ENCODE measurements around the gene ID4. TPM values are rescaled to one million over a fixed set of nuclear protein-coding genes. Genes with fewer than 3 reads are reported as not detected.

The ID4 gene
- total and polyA plus RNA-seq, 2 of the 4 experiments (the other 2 are of a cell fraction) = 3.0 to 3.6 TPM

GRCh38 chr6:19880066-19880465 lies 42.9 kb downstream of the ID4 start:
- H3K4ac ChIP-seq (ENCODE audit: low read depth, low read length) = no peak overlapping the region
- ChIA-PET POLR2A (ENCODE audit: unreplicated experiment) (no interaction called here), CTCF (no interaction called here)
- no peak overlapping the region for H3K18ac ChIP-seq (ENCODE audit: low read depth, low read length)
- no peaks in the 10 kb centered on the region for H3K9me3 ChIP-seq (ENCODE audit: control insufficient read depth, insufficient read depth, low read length)
- in situ Hi-C loops (cut with MboI; ENCODE audit: low sequenced_read_pairs) = no loop called here
- no peak overlapping the region for H4K8ac ChIP-seq (ENCODE audit: low read depth in 2 of 2, low read length in 2 of 2)
- no peaks in the 10 kb centered on the region for H3K4me1 ChIP-seq (ENCODE audit: control insufficient read depth, insufficient read depth, low read length)
- ATAC-seq (ENCODE audit: low read depth) (no peak), DNase-seq (no peak)
- H3K56ac ChIP-seq (ENCODE audit: extremely low read depth, insufficient read depth, low read length) = no peak overlapping the region
- no peak overlapping the region for H2BK5ac ChIP-seq (ENCODE audit: low read depth, low read length, poor library complexity, severe bottlenecking)
- H3K4me2 ChIP-seq (ENCODE audit: low read depth, low read length) = no peak overlapping the region
- intact Hi-C loops (cut with micrococcal nuclease) = no loop called here
- H3K14ac ChIP-seq (replicated peaks; ENCODE audit: low read depth, low read length) = no peak overlapping the region
- H3K27me3 ChIP-seq (ENCODE audit: control insufficient read depth, insufficient read depth, low read length) = no peaks in the 10 kb centered on the region
- no peak overlapping the region for H2BK15ac ChIP-seq (ENCODE audit: low read depth, low read length)
- no peak overlapping the region for H3K4me3 ChIP-seq (ENCODE audit: insufficient read depth, low read depth, low read length)
- H4K20me1 ChIP-seq (ENCODE audit: insufficient read depth, low read length) = no peaks in the 10 kb centered on the region
- no CpG with 5 or more reads among the region's 2 CpGs for WGBS, 2 experiments (ENCODE audit: extremely low coverage in 2 of 2, insufficient read length in 1 of 2)
- H3K23ac ChIP-seq (ENCODE audit: low read depth, low read length) = no peak overlapping the region
- no peak overlapping the region for H2BK120ac ChIP-seq (ENCODE audit: low read depth, low read length)
- TF ChIP-seq, protein P1, sequence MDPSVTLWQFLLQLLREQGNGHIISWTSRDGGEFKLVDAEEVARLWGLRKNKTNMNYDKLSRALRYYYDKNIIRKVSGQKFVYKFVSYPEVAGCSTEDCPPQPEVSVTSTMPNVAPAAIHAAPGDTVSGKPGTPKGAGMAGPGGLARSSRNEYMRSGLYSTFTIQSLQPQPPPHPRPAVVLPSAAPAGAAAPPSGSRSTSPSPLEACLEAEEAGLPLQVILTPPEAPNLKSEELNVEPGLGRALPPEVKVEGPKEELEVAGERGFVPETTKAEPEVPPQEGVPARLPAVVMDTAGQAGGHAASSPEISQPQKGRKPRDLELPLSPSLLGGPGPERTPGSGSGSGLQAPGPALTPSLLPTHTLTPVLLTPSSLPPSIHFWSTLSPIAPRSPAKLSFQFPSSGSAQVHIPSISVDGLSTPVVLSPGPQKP (IDR thresholded peaks at IDR 0.05; ENCODE audit: borderline replicate concordance, low read depth, low read length) = no peak
- TF ChIP-seq RFX5 (IDR thresholded peaks at IDR 0.05; ENCODE audit: low read depth, low read length) (no peak), NFE2L2 (IDR thresholded peaks at IDR 0.05; ENCODE audit: low read depth, low read length) (no peak), MAFK (IDR thresholded peaks at IDR 0.05; ENCODE audit: low read depth, low read length) (no peak), RCOR1 (IDR thresholded peaks at IDR 0.05; ENCODE audit: insufficient replicate concordance, low read length) (no peak), MAZ (IDR thresholded peaks at IDR 0.05; ENCODE audit: borderline replicate concordance, low read depth, low read length) (no peak), FOS (IDR thresholded peaks at IDR 0.05; ENCODE audit: low read depth, low read length) (no peak), CHD1 (IDR thresholded peaks at IDR 0.05; ENCODE audit: low read depth, low read length) (no peak), USF2 (IDR thresholded peaks at IDR 0.05; ENCODE audit: low read depth, low read length) (no peak), BHLHE40 (IDR thresholded peaks at IDR 0.05; ENCODE audit: low read depth, low read length) (no peak), CEBPB (IDR thresholded peaks at IDR 0.05; ENCODE audit: low read depth, low read length) (no peak)
- TF ChIP-seq, protein P2, sequence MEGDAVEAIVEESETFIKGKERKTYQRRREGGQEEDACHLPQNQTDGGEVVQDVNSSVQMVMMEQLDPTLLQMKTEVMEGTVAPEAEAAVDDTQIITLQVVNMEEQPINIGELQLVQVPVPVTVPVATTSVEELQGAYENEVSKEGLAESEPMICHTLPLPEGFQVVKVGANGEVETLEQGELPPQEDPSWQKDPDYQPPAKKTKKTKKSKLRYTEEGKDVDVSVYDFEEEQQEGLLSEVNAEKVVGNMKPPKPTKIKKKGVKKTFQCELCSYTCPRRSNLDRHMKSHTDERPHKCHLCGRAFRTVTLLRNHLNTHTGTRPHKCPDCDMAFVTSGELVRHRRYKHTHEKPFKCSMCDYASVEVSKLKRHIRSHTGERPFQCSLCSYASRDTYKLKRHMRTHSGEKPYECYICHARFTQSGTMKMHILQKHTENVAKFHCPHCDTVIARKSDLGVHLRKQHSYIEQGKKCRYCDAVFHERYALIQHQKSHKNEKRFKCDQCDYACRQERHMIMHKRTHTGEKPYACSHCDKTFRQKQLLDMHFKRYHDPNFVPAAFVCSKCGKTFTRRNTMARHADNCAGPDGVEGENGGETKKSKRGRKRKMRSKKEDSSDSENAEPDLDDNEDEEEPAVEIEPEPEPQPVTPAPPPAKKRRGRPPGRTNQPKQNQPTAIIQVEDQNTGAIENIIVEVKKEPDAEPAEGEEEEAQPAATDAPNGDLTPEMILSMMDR (conservative IDR thresholded peaks at IDR 0.05; ENCODE audit: low read depth, low read length) = no peak
- dilution Hi-C loops (cut with HindIII; ENCODE audit: low sequenced_read_pairs, unreplicated experiment) = no loop called here
- H3K79me1 ChIP-seq (ENCODE audit: low read depth in 1 of 2, low read length in 2 of 2) = no peaks in the 10 kb centered on the region
- no peak overlapping the region for H2AK9ac ChIP-seq (replicated peaks; ENCODE audit: low read depth, low read length, poor library complexity)
- no peak overlapping the region for H3K27ac ChIP-seq (ENCODE audit: insufficient read depth, low read length)
- H3K9me1 ChIP-seq (ENCODE audit: insufficient read depth, low read length) = no peaks in the 10 kb centered on the region
- H4K91ac ChIP-seq (ENCODE audit: insufficient read depth, low read depth, low read length) = no peak overlapping the region
- no peak overlapping the region for H4K5ac ChIP-seq (ENCODE audit: low read depth, low read length)
- H2AK5ac ChIP-seq (ENCODE audit: low read depth, low read length) = no peak overlapping the region
- H3K36me3 ChIP-seq (ENCODE audit: control insufficient read depth, insufficient read depth, low read length) = no peaks in the 10 kb centered on the region
- no peak overlapping the region for H3K9ac ChIP-seq (ENCODE audit: low read depth, low read length)
- no peak overlapping the region for H2BK20ac ChIP-seq (ENCODE audit: low read depth, low read length)
- BruUV-seq (replicated peaks) = no TSS peak
- no peak overlapping the region for H2AFZ ChIP-seq (replicated peaks; ENCODE audit: low read length, poor library complexity)
